Erythroblast (primary cell): Measurements from ENCODE around the gene SMARCC2.

ENCODE experiments used
- DNase-seq, 2 experiments: peaks; one replicate each; lab custom pipeline; 2025; lab: John Stamatoyannopoulos, UW
- GATA1 ChIP-seq: IDR thresholded peaks from 2 replicates; pipeline ENCODE4 v1.6.1; 2011; ENCODE audit warnings: low read depth, mild to moderate bottlenecking, control low read depth, low read length, moderate library complexity
- POLR2A ChIP-seq: IDR thresholded peaks from 2 replicates; pipeline ENCODE4 v1.6.1; 2011; ENCODE audit warnings: mild to moderate bottlenecking, low read length

The SMARCC2 gene

GRCh38 chr12:56121204-56121870 lies 67.9 kb downstream of the SMARCC2 start:
- TF ChIP-seq GATA1 (no peak), POLR2A (no peak)
- no peak for DNase-seq

GRCh38 chr12:56120158-56120846 lies 69.0 kb downstream of the SMARCC2 start:
- no peak for DNase-seq
- TF ChIP-seq POLR2A = no peak
- no peak for TF ChIP-seq GATA1

GRCh38 chr12:56119361-56119796 lies 69.9 kb downstream of the SMARCC2 start:
- peak; percentile 86 to 90 for DNase-seq
- TF ChIP-seq GATA1 (no peak), POLR2A (no peak)

GRCh38 chr12:56118688-56119357 lies 70.5 kb downstream of the SMARCC2 start:
- TF ChIP-seq GATA1 = no peak
- no peak for DNase-seq

GRCh38 chr12:56117778-56118687 lies 71.2 kb downstream of the SMARCC2 start, which contains the start of gene ZC3H10:
Gene ZC3H10 (plus strand): TSS chr12:56118266. CDS start chr12:56120563, 2,297 bp downstream.
- TF ChIP-seq GATA1 (no peak), POLR2A (peak; percentile 96)
- peak; percentile 99 to 100 for DNase-seq

GRCh38 chr12:56117082-56117706 lies 72.1 kb downstream of the SMARCC2 start:
- DNase-seq = peak in 1 of 2 experiments; percentile 56

- peak; percentile 96 to 98 for DNase-seq
- peak; percentile 100 for TF ChIP-seq POLR2A
- TF ChIP-seq GATA1 = no peak
Observed at GRCh38 chr12:56116267-56117081, 72.8 kb downstream of the SMARCC2 start, which contains the start of gene RPL41. Gene RPL41 (plus strand): TSS chr12:56116633.

- no peak for TF ChIP-seq GATA1
- TF ChIP-seq POLR2A = no peak
- no peak for DNase-seq
Observed at GRCh38 chr12:56115329-56115728, 74.0 kb downstream of the SMARCC2 start.

GRCh38 chr12:56114084-56114483 lies 75.2 kb downstream of the SMARCC2 start:
- no peak for DNase-seq
- TF ChIP-seq GATA1 = no peak
- TF ChIP-seq POLR2A = no peak
